HG02798 (cell line): ENCODE measurements around the gene AADACL2.
"Not testable (repeated sequence)": the region's sequence is repeated elsewhere in the genome, so short reads cannot be mapped to it uniquely, and the experiment has no call there.

Experiments used
- ATAC-seq: cut with Tn5 transposase; IDR thresholded peaks from one replicate; pipeline ENCODE4 v1.9.1; 2021; ENCODE audit warnings: mild to moderate bottlenecking; ENCODE audit not compliant: unreplicated experiment, poor library complexity

The AADACL2 gene

DNA sequence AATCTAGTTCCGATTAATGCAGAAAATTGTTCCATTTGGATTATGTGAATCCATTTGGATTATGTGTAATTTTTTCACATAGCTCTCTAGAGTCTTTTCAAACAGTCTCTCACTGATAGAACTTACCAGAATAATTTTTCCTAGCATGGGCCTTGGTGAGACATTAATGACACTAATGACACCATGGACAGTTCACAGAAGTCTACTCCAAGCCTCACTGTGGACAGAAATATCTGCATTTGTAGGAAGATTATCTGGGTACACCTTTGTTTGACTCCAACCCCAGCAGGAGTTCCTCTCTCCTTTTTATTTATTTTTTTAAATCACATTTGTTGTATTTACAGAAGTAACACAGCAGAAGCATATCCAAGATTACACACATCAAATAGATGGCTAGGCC is 27.9 kb downstream of the AADACL2 start:
- ATAC-seq: no peak

DNA sequence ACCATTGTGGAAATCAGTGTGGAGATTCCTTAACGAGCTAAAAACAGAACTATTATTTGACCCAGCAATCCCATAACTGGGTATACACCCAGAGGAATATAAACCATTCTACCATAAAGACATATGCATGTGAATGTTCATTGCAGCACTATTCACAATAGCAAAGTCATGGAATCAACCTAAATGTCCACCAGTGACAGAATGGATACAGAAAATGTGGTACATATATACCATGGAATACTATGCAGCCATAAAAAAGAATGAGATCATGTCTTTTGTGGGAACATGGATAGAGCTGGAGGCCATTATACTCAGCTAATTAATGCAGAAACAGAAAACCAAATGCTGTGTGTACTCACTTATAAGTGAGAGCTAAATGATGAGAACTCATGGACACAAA is 31.0 kb downstream of the AADACL2 start:
- not testable (repeated sequence) for ATAC-seq

DNA sequence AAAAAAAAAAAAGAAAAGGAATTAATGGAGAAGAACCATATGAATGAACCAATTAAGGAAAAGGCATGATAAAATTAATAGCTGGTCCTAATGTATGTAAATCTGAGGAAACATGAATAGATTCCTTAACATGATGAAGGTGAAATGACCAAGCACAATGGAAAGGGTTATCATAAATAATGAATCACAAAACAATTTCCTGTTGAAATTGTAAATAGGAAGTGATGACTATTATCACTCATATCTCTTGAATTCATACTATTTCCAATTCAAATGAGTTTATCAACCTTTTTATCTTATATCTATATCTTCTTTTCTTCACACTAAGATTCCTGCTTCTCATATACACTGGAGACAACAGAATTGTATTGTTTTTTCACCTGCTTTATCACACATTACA is 32.0 kb downstream of the AADACL2 start:
- no peak for ATAC-seq

DNA sequence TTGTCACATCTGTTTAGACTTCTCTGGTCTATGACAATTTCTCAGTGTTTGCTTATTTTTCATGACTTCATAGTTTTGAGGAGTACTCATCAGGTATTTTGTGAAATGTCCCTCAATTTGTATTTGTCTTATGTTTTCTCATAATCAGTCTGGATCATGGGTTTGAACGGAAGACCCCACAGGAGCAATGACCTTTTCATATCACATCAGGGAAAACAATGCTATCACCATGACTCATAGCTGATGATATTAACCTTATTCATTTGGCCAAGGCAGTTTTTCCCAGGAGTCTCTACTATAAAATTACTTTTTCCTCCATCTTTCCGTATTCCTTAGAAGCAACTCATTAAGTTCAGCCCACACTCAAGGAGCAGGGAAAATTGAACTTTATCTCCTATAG is 32.7 kb downstream of the AADACL2 start:
- no peak for ATAC-seq

DNA sequence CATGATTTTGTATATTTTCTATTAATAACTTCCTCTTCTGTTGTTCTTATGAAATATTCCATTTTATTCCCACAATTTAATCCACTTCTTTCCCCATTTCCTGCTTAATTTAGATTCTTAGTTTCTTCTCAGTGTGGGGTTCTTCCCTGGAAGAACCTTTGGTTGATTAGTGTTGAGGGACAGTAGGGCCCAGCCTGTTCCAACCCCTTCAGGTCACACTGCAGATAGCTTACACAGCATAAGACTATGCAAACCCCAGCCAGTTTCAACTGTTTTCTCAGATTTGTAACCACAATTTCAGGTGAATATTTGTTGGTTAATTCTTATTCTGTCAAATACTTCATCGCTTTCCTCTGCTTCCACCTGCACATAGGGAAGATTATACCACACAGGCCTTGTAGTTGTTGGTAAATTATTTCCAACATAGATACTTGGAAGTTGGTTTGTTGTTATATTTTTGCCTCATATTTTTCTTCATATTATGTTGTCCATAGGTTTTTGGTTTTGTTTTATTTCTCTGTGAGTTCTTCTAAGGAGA is 34.7 kb downstream of the AADACL2 start:
- ATAC-seq: no peak

DNA sequence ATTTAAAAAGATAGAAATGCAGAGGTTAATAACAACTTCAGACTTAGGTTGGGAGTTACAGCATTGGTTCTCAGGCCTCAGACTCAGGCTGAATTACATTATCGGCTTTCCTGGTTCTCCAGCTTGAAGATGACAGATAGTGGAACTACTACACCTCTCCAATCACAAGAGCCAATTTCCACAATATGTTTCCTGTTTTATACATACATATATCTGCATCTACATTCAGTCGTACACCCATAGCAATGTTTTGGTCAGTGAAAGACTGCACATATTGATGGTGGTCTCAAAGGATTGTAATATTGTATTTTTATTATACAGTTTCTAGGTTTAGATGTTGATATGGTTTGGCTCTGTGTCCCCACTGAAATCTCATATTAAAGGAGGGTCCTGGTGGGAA is 35.4 kb downstream of the AADACL2 start:
- no peak for ATAC-seq

DNA sequence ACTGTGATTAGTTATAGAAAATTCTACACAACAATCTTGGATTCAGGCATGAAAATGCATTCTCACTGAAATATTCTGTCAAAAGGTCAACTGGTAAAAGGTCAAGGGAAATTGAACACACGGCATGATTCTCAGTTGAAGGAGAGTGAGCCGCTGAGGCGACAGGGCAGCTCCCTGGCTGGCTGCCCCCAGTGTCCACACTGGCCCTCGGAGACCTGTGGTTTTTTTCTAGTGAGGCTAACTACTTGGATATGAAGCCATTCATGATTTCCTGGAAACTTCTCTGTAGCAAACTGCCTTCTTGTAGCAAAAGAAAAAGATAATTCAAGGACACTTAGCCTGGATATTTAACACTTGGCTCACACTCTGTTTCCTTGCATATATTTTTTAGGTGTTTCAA is 37.2 kb downstream of the AADACL2 start:
- no peak for ATAC-seq

DNA sequence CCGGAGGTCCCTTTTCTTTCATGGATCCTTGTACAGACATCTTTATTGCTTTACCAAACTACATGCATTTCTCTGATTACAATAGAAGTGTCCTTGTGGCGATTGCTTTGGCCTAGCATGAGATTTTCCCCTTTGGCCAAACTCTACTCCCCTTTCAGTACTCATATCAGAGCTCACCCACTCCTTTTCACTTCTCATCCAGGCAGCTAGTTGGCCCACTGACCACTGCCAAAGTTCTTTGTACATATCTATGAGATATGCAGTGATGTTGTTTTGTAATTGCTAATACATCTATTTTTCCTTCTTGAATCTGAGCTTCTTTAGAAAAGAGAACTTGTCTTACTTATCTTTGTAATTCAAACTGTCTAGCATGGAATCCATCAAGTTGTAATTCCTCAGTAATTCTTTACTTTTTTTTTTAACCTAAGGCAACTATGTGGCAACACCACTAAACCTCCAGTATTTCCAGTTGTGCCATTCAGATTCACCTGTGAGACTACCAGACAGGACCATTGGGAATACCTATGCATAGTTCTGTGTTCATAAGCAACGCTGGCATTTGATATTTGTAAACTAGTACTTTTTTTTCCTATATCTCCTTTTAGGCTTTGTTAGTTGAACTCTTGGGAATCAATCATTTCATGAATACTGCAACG is 39.2 kb downstream of the AADACL2 start:
- ATAC-seq: no peak

DNA sequence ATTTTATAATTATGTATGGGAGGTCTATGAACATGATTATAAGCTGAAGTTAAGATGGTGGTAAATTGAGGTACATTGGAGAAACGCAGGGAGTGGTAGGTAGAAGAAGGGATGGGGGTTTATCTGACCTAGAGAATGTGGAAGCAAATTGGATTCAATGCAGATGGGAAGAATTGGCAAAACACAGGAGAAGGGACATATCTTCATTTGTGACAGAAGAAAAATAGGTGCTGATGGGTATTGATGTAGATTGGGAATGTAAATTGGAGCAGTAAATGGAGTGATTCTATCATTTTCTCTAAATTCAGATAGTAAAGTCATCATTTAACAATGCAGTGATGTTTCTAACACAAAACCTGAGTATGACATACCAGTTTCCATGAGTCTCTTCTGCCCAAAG is 40.5 kb downstream of the AADACL2 start:
- no peak for ATAC-seq

DNA sequence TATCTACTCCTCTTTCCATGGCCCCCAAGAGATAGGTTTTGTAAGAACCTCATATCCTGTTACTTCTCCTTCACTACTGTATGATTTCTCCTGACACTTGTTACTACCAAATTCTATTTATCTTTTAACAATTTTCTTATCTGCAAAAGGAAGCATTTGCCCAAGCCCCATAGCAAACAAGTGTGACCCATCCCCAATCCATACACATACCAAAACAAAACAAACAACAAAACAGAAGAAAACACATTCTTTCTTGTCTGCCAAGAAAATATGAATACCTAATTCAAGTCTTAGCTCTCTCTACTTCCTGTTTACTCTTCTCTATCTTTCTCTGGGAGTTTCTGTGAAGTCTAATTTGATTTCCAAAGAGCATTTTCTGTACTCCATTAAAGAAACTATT is 41.2 kb downstream of the AADACL2 start:
- no peak for ATAC-seq

DNA sequence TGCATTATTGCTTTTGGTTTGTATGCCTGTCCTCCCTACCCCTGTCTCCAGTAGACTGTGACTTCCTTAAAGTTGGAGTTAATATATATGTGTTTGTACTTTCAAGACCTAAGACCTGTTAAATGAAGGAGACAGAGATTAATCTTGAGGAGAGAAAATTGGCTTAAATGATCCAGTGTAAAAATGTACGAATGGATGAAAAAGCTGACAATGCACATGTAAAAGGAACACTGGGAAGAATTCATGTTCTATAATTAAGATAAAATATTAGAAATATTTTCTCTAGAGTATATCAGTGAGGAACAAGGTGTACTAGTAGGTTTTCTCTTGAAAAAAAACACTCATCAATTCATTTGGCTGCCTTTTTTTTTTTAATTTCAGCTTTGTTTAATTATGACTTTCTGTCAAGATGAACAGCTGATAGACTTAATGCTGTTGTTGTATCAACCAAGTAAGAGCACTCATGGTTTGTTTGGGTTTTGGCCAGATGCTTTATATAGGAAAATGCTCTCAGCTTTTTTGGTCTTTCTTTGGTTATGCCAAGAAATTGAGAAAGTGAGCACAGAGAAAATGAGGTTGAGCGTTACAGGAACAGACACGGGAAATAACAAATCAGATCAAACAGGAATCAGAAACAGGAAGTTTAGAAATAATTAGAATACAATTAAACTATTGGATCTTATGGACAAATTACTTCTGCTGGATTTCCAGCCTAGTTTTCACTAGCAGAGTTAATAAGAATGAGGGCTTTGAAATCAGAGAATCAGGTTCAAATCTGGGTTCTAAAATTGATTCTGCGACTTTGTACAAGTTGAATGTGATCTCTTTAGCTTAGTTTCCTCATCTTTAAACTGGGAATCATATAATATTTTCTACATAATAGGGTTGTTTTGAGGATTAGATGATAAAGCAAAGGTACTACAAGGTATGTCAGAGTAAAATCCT is 41.9 kb downstream of the AADACL2 start:
- no peak for ATAC-seq

DNA sequence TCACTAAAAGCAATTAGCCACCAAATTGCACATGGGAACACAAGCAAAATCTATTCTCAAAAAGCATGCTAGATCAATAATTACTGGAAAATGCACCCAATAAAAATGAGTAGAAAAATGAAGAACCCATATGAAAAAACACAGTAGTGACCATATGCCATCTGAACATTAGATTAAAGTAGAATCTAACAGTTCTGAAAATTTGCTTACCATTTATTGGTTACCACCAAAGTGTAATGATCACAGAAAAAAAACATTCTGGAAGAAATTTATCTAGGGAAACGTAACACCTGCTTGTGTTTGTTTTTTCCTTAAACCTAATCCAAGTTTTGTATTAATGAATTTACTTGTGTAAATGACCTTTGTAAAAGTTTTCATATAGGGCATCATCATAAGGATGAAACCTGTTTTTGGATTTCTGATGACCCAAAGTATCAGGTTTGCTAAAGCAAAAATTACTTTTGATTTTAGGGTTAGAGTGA is 42.6 kb downstream of the AADACL2 start:
- no peak for ATAC-seq

DNA sequence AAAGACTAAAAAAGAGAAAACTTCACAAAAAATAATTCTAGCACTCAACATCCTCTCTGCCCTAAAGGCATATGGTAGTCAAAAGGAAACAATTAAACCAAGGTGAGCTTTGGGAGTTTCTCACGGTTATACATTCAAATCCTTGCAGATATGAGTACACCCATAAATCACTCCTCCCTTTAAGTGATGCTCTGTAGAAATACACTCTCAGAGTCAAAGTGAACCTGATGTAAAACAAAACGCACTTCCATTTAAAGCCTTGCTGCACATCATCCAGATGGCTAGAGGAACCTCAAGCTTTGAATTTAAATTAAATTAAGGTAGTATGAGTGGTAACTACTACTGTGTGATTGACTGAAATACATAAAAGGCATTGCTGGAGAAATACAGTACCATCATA is 44.2 kb downstream of the AADACL2 start:
- ATAC-seq: no peak

DNA sequence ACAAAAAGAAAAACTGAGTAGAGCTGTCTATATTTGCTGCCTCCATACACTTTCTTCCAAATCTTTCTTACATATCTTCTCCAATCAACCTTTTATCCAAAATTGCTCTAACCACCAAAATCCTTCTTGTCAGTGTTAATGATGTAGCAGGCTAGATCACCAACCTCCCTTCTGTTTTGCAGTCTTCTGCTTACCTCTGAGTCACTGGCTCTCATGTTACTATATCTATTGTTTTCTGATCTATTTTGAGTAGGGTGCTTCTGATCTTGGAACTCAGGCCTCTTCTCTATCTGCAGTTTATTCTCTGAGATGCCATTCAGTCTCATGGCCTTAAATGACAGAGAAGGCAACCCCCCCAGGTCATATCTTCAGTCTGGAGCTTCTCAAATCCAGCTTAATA is 53.9 kb downstream of the AADACL2 start:
- no peak for ATAC-seq

DNA sequence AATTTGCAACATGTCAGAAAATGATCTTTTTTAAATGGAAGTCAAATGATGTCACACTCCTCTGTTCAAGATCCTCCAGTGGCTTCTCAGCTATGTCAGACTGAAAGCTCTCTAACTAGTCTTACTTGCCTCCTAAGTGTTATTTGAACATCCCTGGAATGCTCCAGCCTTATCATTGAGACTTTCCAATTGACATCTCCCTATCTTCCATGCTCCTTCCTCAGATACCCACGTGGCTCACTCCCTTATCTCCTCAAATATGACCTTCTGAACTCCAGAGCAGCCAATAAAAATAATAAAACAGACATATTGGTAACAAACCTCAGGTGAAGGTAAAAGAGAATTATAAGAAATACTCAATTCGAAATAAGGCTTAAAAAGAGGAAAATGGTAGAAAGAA is 54.7 kb downstream of the AADACL2 start:
- ATAC-seq: no peak

DNA sequence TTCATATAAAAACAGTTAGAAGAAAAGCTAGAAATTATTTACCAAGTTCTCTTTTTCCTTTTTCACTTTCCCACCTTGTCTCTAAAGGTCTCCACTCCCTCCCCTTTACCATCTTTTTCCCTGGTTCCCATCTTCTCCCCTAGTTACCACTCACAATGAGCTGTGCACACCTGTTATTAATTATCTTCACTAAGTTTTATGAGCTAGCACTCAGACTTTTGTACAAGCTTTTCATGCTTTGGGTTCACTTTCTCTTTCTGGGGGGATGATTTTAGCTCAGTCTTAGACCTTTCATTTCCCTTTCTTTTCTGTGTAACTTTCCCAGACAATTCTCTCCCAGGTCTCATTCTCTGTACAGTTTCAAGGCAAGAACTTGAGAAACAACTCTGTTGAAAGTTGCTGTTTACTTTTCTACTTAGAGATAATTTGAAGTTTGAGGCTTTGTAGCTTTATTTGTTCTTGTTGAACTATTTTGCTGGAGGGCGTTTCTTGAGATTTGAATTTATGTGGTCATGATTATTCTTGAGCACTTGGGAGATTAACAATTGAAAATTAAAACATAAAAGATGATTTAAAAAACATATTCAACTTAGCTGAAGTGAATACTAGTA is 56.2 kb downstream of the AADACL2 start:
- ATAC-seq: no peak

DNA sequence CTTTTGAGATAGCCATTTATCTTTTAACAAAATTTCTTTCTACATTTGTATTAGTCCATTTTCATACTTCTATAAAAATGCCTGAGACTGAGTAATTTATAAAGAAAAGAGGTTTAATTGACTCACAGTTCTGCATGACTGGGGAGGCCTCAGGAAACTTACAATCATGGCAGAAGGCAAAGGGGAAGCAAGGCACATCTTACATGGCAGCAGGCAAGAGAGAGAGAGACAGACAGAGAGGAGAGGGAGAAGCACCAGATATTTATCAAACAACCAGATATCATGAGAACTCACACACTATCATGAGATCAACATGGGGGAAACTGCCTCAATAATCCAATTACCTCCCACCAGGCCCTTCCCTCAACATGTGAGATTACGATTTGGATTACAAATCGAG is 57.0 kb downstream of the AADACL2 start:
- not testable (repeated sequence) for ATAC-seq

DNA sequence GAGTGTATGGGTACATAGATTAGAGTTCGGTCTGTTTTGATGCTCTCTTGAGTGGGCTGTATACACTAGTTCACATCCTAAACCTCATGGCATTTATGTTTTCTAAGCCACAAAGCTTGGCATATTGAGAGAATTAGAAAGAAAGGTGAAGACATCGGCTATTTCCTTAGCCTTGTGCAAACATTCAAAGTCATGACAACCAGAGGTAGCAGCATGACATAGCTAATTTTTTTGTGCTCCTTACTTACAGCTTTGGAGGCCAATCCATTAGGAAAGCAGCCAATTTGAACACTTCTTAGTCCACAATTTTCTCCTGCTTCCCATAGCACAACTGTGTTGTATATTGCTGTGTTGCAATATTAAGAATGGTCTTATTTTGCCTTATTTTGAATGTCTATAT is 58.7 kb downstream of the AADACL2 start:
- ATAC-seq: no peak

DNA sequence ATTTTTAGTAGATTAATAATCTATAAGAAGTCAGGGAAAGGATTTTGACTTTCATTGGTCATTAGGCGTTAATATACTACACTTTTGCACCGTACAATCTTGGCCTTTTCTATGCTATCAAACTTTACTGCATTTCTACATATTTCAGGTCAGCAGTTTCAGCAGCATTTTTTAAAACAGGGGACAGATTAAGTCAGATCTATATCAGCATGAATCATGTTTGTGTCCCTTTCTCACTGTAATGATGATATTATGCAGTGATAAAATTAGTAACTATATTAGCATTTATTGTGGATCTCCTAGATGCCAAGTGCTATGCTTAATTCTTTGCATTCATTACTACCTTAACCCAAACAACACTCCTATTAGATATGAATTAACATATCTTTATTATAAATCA is 59.9 kb downstream of the AADACL2 start:
- ATAC-seq: no peak

DNA sequence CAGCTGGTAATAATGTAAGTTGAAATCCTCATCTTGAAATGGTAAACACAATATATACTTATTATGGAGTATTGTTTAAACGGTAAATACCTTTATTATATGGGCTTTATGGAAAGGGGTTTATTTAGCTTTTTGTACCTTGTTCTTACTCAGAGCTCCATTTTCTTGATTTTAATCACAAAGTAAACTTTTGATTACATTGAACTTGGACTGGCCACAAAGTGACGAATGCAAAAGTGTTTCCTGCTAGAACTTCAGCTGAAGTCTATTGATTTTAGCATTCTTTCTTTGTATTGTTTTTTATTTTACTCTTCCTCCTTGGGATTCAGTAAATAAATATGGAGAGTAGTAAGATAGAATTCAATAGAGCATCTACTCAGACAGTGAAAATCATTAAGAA is 60.4 kb downstream of the AADACL2 start:
- no peak for ATAC-seq

DNA sequence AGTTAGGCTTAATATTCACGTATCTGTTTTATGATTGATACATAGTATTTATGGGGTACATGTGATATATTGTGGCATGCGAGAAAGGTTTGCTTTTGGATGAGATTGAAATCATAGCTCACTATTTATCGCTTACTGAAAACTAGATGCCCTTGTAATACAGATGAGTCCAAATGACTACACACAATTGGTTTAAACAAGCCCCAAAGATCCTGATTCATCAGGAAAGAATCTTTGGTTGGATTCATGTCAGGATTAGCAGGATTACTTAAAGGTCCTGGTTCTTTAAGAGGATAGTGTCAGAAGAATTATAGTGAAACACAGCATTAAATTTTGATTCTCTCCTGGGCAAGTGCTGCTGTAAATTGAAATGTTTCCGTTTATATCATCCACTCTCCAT is 61.5 kb downstream of the AADACL2 start:
- ATAC-seq: no peak
